GM20000 (cell line): Measurements from ENCODE around the gene STMP1.
"Not testable (repeated sequence)": the region's sequence is repeated elsewhere in the genome, so short reads cannot be mapped to it uniquely, and the experiment has no call there.

ENCODE experiments used
- DNase-seq: peaks from one replicate; pipeline ENCODE4 v3.0.0; 2012; ENCODE audit warnings: low spot score
- CTCF ChIP-seq: IDR thresholded peaks from 2 replicates; pipeline ENCODE4 v1.5.1; 2012; ENCODE audit warnings: mild to moderate bottlenecking, control low read depth; ENCODE audit errors: extremely low read depth, missing control alignments

The STMP1 gene

GRCh38 chr7:135634191-135634878, 28.0 kb upstream of the STMP1 start:
- no peak for TF ChIP-seq CTCF
- DNase-seq, result no peak

- not testable (repeated sequence) for DNase-seq
Observed at GRCh38 chr7:135639690-135640089, 22.6 kb upstream of the STMP1 start.

GRCh38 chr7:135644154-135644553, 18.2 kb upstream of the STMP1 start:
- TF ChIP-seq CTCF, result no peak
- no peak for DNase-seq

- TF ChIP-seq CTCF, result no peak
- no peak for DNase-seq
Observed at GRCh38 chr7:135644729-135645128, 17.6 kb upstream of the STMP1 start.

- peak; percentile 32 for DNase-seq
- TF ChIP-seq CTCF, result peak; percentile 27
Observed at GRCh38 chr7:135645296-135645904, 16.9 kb upstream of the STMP1 start.

GRCh38 chr7:135647755-135648154, 14.6 kb upstream of the STMP1 start:
- no peak for DNase-seq
- TF ChIP-seq CTCF, result no peak

- DNase-seq, result no peak
- no peak for TF ChIP-seq CTCF
Observed at GRCh38 chr7:135648235-135648634, 14.1 kb upstream of the STMP1 start.

GRCh38 chr7:135650831-135651573, 11.3 kb upstream of the STMP1 start:
- no peak for DNase-seq
- no peak for TF ChIP-seq CTCF
